ENCODE measurements around the gene WARS2.

The WARS2 gene

DNA sequence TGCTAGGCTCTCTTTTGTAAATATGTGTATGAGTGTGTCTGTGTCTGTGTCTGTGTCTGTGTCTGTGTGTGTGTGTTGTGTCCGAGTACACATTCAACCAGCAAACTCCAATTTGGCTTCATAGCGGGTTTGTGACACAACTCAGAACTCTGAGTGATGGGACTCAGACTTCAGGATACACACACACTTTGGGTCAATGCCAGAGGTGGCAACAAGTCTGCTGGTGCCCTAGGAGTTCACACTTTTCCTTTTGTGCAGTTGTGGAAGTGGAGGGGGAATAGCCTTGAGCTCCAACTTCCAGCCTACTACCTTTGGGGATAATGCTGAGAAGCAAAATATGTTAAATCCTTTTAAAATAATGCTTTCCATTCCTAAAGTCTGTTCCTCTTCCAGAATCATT, 135.7 kb downstream of the WARS2 start:
- 0 out of 22 replicates have a peak, but pooled peaks cover 0 to 5% (median 0%) of the 10 kb centered on the region in 11 experiments for H3K36me3 ChIP-seq
- H3K4me3 ChIP-seq = no peak overlapping the region
- TF ChIP-seq Cebpa-rat (IDR thresholded peaks at IDR 0.05) = no peak
- peaks cover 6 to 14% (median 13%) of the 10 kb centered on the region in 11 experiments; a peak in 18 of 22 replicates for H3K27me3 ChIP-seq
- peaks cover 29 to 36% (median 31%) of the 10 kb centered on the region in 11 experiments for H3K9me3 ChIP-seq (replicated peaks in 1 of 11)
- no peak overlapping the region for H3K4me2 ChIP-seq
- H3K4me1 ChIP-seq = peaks cover 15 to 41% (median 31%) of the 10 kb centered on the region in 10 experiments
- H3K27ac ChIP-seq = no peak overlapping the region
- no peaks in the 10 kb centered on the region for H4K20me1 ChIP-seq
- no peak overlapping the region for H3K9ac ChIP-seq

DNA sequence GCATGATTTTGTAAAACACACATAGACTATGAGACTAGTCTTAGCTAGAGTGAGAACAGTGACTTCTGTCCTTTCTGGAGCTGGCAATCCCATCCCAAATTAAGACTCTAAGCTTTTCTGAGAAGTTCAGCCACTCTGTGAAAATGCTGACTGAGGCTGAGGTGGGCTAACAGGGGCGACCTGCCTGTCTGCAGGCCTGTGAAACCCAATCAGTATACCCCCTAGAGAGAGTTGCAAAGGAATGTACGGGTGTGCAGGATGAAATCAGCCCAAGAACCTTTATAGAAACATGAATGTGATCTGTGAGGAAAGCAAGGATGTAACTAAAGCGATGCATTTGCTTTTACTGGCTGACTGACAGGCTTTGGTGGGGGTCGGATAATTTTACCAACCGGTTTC, 136.3 kb downstream of the WARS2 start:
- Histone ChIP-seq H3K4me3 (no peak overlapping the region), H3K27me3 (peaks cover 12 to 21% (median 15%) of the 10 kb centered on the region in 11 experiments; a peak in 20 of 22 replicates), H3K4me2 (peak overlapping the region in 1 of 11 experiments; percentile 85; a peak in 1 of 22 replicates), H3K27ac (no peak overlapping the region), H4K20me1 (no peaks in the 10 kb centered on the region), H3K36me3 (0 out of 22 replicates have a peak, but pooled peaks cover 0 to 5% (median 0%) of the 10 kb centered on the region in 11 experiments), H3K4me1 (peaks cover 22 to 48% (median 37%) of the 10 kb centered on the region in 10 experiments), H3K9me3 (replicated peaks in 1 of 11) (peaks cover 29 to 36% (median 31%) of the 10 kb centered on the region in 11 experiments), H3K9ac (no peak overlapping the region)
- no peak for TF ChIP-seq Cebpa-rat (IDR thresholded peaks at IDR 0.05)

DNA sequence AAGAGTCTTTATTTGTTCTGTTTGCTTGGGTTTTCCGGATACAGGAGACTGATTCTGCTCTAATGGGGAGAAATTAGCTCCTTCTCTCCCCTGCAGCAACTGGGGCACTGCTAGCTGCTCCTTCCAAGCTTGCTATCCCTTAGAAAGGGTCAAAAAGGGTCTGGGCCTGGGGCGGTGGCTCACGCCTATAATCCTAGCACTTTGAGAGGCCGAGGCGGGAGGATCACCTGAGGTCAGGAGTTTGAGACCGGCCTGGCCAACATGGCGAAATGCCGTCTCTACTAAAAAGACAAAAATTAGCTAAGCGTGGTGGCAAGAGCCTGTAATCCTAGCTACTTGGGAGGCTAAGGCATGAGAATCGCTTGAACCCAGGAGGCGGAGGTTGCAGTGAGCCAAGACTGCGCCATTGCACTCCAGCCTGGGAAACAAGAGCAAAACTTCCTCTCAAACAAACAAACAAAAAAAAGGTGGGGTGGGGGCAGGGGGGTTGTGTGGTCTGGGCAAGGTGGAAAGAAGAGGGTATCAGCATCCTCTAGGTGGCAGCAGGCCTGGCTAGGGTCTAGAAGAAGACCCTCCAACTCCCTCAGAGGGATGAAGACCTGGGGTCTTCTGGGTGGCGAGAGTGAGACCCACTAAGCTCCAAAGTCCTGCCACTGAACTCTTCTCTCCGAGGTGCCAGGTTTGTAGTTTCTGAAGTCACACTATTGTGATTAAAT, 136.9 kb downstream of the WARS2 start:
- no peaks in the 10 kb centered on the region for H4K20me1 ChIP-seq
- H3K9ac ChIP-seq = no peak overlapping the region; a peak in 1 of 22 replicates
- peaks cover 29 to 36% (median 31%) of the 10 kb centered on the region in 11 experiments for H3K9me3 ChIP-seq (replicated peaks in 1 of 11)
- H3K4me2 ChIP-seq = peak overlapping the region in 2 of 11 experiments; percentile 75 to 85; a peak in 3 of 22 replicates
- 0 out of 22 replicates have a peak, but pooled peaks cover 0 to 5% (median 0%) of the 10 kb centered on the region in 11 experiments for H3K36me3 ChIP-seq
- H3K27ac ChIP-seq = peak overlapping the region in 6 of 11 experiments; percentile 35 to 83 (median 67); a peak in 9 of 22 replicates
- peaks cover 26 to 53% (median 42%) of the 10 kb centered on the region in 10 experiments for H3K4me1 ChIP-seq
- peaks cover 13 to 25% (median 19%) of the 10 kb centered on the region in 11 experiments; a peak in 20 of 22 replicates for H3K27me3 ChIP-seq
- H3K4me3 ChIP-seq = no peak overlapping the region
- TF ChIP-seq Cebpa-rat (IDR thresholded peaks at IDR 0.05) = no peak

DNA sequence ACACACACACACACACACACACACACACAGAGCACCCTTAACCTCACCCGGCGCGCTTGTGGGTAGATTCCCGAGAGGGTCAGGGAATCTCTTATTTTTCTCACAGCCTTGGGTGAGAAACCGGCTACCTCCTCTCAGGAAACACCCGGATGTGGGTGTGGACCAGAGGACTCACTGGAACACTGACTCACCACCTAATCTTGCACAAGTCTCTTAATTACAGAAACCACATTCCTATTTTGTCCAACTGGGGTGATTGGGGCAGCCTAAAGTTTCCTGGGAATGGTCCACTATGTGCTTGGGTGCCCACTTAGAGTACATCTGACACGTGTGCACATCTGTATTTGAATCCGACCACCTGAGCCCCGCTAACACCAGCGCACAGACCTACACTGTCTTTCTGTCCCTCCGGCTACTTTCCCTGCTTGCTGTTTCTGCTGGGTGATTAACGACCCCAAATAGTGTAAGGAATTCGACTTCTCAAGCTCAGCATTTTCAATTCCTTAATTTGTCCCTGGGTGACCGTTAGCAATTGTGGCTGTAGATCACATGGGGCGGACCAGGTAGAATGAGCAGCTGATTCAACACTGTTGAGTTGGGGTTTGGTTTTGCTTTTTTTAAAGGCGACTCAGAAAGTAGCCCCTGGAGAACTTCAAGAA, 138.3 kb downstream of the WARS2 start:
- Histone ChIP-seq H3K4me1 (peaks cover 26 to 53% (median 42%) of the 10 kb centered on the region in 10 experiments), H3K4me3 (0 out of 20 replicates have a peak overlapping the region, but pooled peaks of 1 of the 10 experiments have one; percentile 39), H4K20me1 (no peaks in the 10 kb centered on the region), H3K27ac (peak overlapping the region in 9 of 11 experiments; percentile 4 to 83 (median 52); a peak in 14 of 22 replicates), H3K27me3 (peaks cover 13 to 25% (median 19%) of the 10 kb centered on the region in 11 experiments; a peak in 20 of 22 replicates), H3K36me3 (0 out of 22 replicates have a peak, but pooled peaks cover 0 to 5% (median 0%) of the 10 kb centered on the region in 11 experiments), H3K4me2 (peak overlapping the region; percentile 34 to 87 (median 73); a peak in 20 of 22 replicates), H3K9ac (peak overlapping the region in 4 of 11 experiments; percentile 45 to 69 (median 62); a peak in 5 of 22 replicates), H3K9me3 (replicated peaks in 1 of 11) (peaks cover 17 to 23% (median 18%) of the 10 kb centered on the region in 11 experiments)
- peak in 6 of 11 experiments; percentile 13 to 71 (median 37); a peak in 4 of 22 replicates for TF ChIP-seq Cebpa-rat (IDR thresholded peaks at IDR 0.05)

DNA sequence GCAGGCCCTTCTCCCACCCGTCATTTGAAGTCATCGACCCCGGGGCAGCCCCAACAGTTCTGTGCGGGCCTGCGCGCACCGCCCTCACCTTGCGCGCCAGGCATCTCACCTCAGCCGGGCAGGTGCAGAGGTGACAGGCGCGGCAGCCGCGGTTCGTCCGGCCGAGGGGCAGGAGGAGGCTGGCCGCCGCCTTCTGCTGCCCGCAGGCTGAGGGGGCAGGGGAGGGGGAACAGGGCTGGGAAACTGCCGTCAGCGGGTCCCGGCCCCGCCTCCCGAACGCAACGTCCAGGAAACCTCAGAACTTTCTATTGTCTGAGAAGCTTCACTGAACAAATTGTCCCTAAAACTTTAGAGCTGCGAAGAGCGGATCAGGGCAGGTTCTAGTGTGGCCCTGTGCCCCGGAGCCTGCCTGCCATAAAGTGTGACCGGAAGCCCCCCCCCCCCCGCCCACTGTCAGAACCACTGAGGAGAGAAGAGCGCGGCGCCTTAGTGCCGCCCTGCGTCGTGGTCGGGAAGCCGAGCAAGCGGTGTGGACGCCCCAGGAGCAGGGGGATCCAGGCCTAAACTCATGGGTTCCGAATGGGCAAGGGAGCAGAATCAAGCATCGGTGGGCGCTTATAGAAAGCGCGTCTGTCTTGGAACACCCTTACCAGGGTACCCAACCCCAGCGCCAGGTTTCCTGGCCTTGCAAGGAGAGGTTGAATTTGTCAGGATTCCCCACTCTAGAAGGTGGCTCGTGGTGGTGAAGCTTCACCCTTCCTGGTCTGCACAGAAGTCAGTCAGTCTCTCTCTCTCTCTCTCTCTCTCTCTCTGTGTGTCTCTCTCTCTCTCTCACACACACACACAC, 139.0 kb downstream of the WARS2 start:
- peak overlapping the region; percentile 12 to 57 (median 34); a peak in 13 of 20 replicates for H3K4me3 ChIP-seq
- H3K27me3 ChIP-seq = peaks cover 13 to 25% (median 19%) of the 10 kb centered on the region in 11 experiments; a peak in 20 of 22 replicates
- peaks cover 9 to 15% (median 11%) of the 10 kb centered on the region in 11 experiments for H3K9me3 ChIP-seq (replicated peaks in 1 of 11)
- no peaks in the 10 kb centered on the region for H4K20me1 ChIP-seq
- H3K4me1 ChIP-seq = peaks cover 26 to 53% (median 42%) of the 10 kb centered on the region in 10 experiments
- H3K36me3 ChIP-seq = no peaks in the 10 kb centered on the region
- H3K27ac ChIP-seq = peak overlapping the region in 7 of 11 experiments; percentile 22 to 83 (median 60); a peak in 11 of 22 replicates
- H3K4me2 ChIP-seq = peak overlapping the region; percentile 73 to 88 (median 84)
- TF ChIP-seq Cebpa-rat (IDR thresholded peaks at IDR 0.05) = no peak
- H3K9ac ChIP-seq = peak overlapping the region in 5 of 11 experiments; percentile 19 to 69 (median 55); a peak in 7 of 22 replicates

DNA sequence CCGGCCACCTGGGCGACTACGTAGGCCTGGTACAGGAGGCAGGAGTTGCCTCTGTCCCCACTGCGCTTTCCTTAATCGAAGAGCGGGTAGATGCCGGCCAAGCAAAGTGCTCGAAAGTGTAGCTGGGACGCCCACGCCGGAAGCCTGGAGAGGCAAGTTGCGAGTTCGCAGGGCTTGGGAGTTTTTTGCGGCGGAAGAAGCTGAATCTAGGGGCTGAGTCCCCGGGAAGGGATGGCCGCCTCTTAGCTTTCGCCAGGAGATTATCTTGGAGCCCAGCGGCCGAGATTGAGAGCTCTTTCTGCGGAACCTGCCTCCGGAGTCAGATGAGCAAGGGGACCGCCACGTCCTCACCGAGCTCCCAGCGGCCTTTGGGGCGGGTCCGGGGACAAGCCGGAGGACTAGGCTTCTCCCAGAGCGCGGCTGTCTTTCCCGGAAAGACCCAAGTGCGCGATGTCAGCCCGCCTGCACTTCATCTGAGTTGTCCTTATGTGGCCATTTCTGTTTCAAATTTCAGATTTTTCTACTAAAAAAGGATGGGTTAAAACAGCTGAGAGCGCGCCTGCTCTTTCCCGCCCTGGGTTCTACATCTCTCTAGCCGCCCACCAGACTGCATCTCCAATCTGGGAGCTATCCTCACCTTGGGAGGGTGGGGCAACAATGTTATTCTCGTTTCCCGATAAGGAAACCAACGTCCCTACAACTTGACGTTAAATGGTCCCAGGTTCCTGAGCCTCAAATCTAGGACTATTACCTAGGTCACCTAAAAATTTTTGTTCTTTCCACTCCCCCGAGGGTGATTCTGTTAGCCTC, 139.9 kb downstream of the WARS2 start:
- peaks cover under 1 to 7% (median 3%) of the 10 kb centered on the region in 11 experiments; a peak in 21 of 22 replicates for H3K9me3 ChIP-seq (replicated peaks in 1 of 11)
- H3K4me2 ChIP-seq = peak overlapping the region; percentile 73 to 88 (median 84)
- H3K27me3 ChIP-seq = peaks cover 13 to 25% (median 19%) of the 10 kb centered on the region in 11 experiments; a peak in 20 of 22 replicates
- TF ChIP-seq Cebpa-rat (IDR thresholded peaks at IDR 0.05) = no peak
- H3K4me1 ChIP-seq = peaks cover 26 to 53% (median 42%) of the 10 kb centered on the region in 10 experiments
- H3K4me3 ChIP-seq = peak overlapping the region; percentile 15 to 57 (median 34); a peak in 16 of 20 replicates
- H3K27ac ChIP-seq = peak overlapping the region in 6 of 11 experiments; percentile 23 to 83 (median 67); a peak in 11 of 22 replicates
- H3K9ac ChIP-seq = peak overlapping the region in 6 of 11 experiments; percentile 19 to 69 (median 50); a peak in 7 of 22 replicates
- H3K36me3 ChIP-seq = no peaks in the 10 kb centered on the region
- H4K20me1 ChIP-seq = no peaks in the 10 kb centered on the region

Data from BLaER1 treated with 17β-estradiol and CSF1 and Interleukin-3, amounts not matched to agents 10 nM and 100 nM (cell line).